SHP77 treated with DMSO at 0.1 percent for 48 hours (cell line): ENCODE measurements around the gene RPS13.
"Not testable (repeated sequence)": the region's sequence is repeated elsewhere in the genome, so short reads cannot be mapped to it uniquely, and the experiment has no call there.

ENCODE experiments used
- DNase-seq: peaks from one replicate; lab custom pipeline; 2025; lab: John Stamatoyannopoulos, UW

RPS13 gene

GRCh38 chr11:17036666-17037658 is 40.5 kb downstream of the RPS13 start:
- no peak for DNase-seq

DNA sequence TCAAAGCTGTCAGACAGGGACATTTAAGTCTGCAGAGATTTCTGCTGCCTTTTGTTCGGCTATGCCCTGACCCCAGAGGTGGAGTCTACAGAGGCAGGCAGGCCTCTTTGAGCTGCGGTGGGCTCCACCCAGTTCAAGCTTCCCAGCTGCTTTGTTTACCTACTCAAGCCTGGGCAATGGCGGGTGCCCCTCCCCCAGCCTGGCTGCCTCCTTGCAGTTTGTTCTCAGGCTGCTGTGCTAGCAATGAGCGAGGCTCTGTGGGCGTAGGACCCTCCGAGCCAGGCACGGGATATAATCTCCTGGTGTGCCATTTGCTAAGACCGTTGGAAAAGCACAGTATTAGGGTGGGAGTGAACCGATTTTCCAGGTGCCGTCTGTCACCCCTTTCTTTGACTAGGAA is 43.4 kb downstream of the RPS13 start:
- not testable (repeated sequence) for DNase-seq

DNA sequence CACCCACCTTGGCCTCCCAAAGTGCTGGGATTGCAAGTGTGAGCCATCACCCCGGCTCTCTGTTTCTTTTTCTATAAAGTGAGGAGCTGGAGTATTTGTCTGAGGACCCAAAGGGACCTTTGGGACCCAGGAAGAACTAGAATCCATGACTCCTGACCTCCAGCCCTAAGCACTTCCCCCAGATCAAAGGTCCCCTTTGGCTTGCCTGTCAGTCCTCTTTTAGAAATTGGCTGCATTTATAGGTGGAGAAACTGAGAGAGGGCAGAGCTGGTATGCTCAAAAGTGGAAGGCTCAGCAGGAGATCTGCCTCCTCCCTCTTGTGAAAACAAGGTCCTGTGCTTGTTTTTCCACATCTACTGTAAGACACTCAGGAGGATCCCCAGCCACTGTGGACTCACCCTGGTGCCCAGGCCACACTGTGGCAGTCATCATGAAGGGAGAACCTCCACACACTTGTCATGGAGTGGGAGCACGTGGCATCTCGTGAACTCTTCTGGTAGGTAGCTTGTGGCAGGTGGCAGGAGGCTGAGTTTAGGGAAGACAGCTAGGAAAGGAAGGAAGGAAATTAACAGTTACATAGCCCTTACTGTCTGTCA is 50.9 kb downstream of the RPS13 start:
- DNase-seq: no peak

DNA sequence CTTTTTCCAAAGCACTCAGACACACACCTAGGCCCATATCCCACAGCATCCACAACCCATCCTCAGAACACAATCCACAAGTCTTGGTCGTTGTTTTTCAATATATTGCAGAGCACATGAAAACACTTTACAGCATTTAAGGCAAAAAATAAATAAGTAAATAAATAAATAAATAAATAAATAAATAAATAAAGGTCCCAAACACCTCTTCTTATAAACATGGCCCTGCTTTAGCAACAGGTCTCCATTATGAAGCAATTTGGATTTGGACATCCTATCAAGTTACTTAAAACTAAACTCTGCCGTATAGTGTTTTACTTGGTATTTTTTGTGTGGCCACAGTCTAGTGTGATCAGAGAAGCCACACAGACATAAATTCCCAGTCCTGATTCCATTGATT is 52.5 kb downstream of the RPS13 start:
- DNase-seq: no peak
